Ovary (tissue), 3 donors: ENCODE measurements around the gene PIPOX.

Experiments
- CTCF ChIP-seq, 3 donors: fragments of 450-650 bp in 2 of 3; fragments of 200-600 bp in 1 of 3; IDR thresholded peaks; one replicate each; pipeline versions ENCODE4 v1.5.1 to v1.8.0; 2016 to 2022; ENCODE audit warnings: antibody characterized with exemption in 3 of 3, mild to moderate bottlenecking in 1 of 3
- EP300 ChIP-seq: sonication (generic); formaldehyde crosslinking; IDR thresholded peaks from one replicate; pipeline ENCODE4 v1.6.1; 2017; ENCODE audit warnings: antibody characterized with exemption
- POLR2A ChIP-seq: fragments of 450-650 bp; IDR thresholded peaks from one replicate; pipeline ENCODE4 v1.6.1; 2017; ENCODE audit warnings: antibody characterized with exemption, mild to moderate bottlenecking, moderate library complexity
- donor health status: DM: no; HTN: no; CAD: no.

- no peak for TF ChIP-seq CTCF (IDR thresholded peaks at IDR 0.05)
- TF ChIP-seq EP300, result no peak
- TF ChIP-seq POLR2A, result no peak
These were observed 59.1 kb downstream of the PIPOX start for GRCh38 chr17:29102046-29102445.
